ENCODE data around the gene ADGRA1.

ADGRA1 gene

DNA sequence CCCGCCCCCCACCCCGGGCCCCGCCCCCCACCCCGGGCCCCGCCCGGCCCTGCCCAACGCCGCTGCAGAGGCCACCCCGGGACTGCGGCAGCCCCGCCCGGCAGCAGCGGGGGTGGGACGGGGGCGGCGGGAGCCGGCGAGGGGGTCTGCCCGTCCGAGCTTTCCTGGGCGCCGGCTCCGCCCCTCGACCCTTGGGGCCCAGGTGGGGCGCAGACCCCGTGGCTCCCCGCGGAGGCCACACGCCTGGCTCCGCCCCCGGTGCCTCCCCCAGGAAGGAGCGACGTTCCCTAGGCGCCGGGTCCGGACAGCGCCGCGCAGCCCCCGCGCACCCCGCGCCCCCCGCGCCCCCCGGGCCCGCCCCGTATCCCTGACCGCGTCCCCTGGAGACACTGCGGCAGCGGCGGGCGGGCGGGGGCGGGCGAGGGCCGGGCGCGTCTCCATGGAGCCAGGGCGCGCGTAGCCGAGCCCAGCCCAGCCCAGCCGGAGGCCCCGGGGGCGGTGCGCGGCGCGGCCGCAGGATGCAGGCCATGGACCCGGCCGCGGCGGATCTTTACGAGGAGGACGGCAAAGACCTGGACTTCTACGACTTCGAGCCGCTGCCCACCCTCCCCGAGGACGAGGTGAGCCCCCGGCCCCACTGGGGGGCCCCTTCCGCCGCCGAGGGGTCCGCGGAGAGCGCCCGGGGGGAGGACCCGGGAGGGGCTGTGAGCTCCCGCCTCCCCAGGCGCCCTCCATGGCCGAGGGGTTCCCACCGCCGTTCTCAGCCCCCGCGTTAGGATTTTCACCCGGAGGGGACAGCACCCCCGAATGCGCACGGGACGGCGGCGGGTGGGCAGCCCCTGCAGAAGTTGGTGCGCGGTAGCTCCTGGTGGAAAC is 72.5 kb downstream of the ADGRA1 start, which contains the start of gene KNDC1:
KNDC1 (plus strand) TSS at position 270 of the 876 bp plus-strand sequence; CDS start at position 519, 249 bp downstream.
- H3K36me3 ChIP-seq (ENCODE audit: control insufficient read depth in 2 of 2, insufficient read depth in 1 of 2, low read length in 2 of 2), result peaks cover 0 to 13% of the 10 kb centered on the region in 2 experiments; a peak in 1 of 3 replicates
- ChIA-PET POLR2A (interaction anchor here (1.3 kb wide), 1 partner anchor 14 kb away, joined by 4 read pairs; no protein-coding TSS in a partner anchor), CTCF (interaction anchor here (0.8 to 1.6 kb wide), 2 partner anchors 16 kb away, joined by 4 to 5 read pairs; no protein-coding TSS in a partner anchor)
- H3K4me1 ChIP-seq (ENCODE audit: control insufficient read depth, insufficient read depth, low read length), result peaks cover 5% of the 10 kb centered on the region
- H3K27ac ChIP-seq (ENCODE audit: extremely low read depth, low read depth, low read length), result peak within 1 kb of the TSS; percentile 41; the same call in 1 of the 2 replicates
- H3K9me3 ChIP-seq (ENCODE audit: control insufficient read depth, insufficient read depth, low read depth, low read length), result no peaks in the 10 kb centered on the region
- peak within 1 kb of the TSS; percentile 50 for H3K4me3 ChIP-seq (ENCODE audit: low read depth, low read length)
- TF ChIP-seq KLF10 (tag by site-specific recombination; IDR thresholded peaks at IDR 0.05) (peak; percentile 18; the same call in 1 of the 2 replicates), INSM2 (tag by site-specific recombination; IDR thresholded peaks at IDR 0.05) (no peak), ZNF248 (tag by site-specific recombination; IDR thresholded peaks at IDR 0.05) (no peak), ZNF76 (tag by site-specific recombination; IDR thresholded peaks at IDR 0.05; ENCODE audit: borderline replicate concordance, low read depth) (no peak), ZNF645 (tag by site-specific recombination; IDR thresholded peaks at IDR 0.05) (no peak), ZNF138 (tag by site-specific recombination; IDR thresholded peaks at IDR 0.05; ENCODE audit: borderline replicate concordance) (no peak), ZNF501 (tag by site-specific recombination; IDR thresholded peaks at IDR 0.05) (no peak), ELK4 (IDR thresholded peaks at IDR 0.05; ENCODE audit: borderline replicate concordance, low read depth, low read length) (no peak), ZNF169 (tag by site-specific recombination; IDR thresholded peaks at IDR 0.05) (no peak), ZNF707 (tag by site-specific recombination; IDR thresholded peaks at IDR 0.05) (no peak), GFI1B (tag by site-specific recombination; IDR thresholded peaks at IDR 0.05) (no peak), ZSCAN23 (tag by site-specific recombination; IDR thresholded peaks at IDR 0.05) (no peak), ZNF26 (tag by site-specific recombination; IDR thresholded peaks at IDR 0.05) (no peak), ZNF449 (tag by site-specific recombination; IDR thresholded peaks at IDR 0.05) (peak; percentile 81)
- TF ChIP-seq, protein P1, sequence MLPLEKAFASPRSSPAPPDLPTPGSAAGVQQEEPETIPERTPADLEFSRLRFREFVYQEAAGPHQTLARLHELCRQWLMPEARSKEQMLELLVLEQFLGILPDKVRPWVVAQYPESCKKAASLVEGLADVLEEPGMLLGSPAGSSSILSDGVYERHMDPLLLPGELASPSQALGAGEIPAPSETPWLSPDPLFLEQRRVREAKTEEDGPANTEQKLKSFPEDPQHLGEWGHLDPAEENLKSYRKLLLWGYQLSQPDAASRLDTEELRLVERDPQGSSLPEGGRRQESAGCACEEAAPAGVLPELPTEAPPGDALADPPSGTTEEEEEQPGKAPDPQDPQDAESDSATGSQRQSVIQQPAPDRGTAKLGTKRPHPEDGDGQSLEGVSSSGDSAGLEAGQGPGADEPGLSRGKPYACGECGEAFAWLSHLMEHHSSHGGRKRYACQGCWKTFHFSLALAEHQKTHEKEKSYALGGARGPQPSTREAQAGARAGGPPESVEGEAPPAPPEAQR (tag by site-specific recombination; IDR thresholded peaks at IDR 0.05), result no peak
- TF ChIP-seq, protein P2, sequence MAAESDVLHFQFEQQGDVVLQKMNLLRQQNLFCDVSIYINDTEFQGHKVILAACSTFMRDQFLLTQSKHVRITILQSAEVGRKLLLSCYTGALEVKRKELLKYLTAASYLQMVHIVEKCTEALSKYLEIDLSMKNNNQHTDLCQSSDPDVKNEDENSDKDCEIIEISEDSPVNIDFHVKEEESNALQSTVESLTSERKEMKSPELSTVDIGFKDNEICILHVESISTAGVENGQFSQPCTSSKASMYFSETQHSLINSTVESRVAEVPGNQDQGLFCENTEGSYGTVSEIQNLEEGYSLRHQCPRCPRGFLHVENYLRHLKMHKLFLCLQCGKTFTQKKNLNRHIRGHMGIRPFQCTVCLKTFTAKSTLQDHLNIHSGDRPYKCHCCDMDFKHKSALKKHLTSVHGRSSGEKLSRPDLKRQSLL (tag by site-specific recombination; IDR thresholded peaks at IDR 0.05), result no peak
- TF ChIP-seq, protein P3, sequence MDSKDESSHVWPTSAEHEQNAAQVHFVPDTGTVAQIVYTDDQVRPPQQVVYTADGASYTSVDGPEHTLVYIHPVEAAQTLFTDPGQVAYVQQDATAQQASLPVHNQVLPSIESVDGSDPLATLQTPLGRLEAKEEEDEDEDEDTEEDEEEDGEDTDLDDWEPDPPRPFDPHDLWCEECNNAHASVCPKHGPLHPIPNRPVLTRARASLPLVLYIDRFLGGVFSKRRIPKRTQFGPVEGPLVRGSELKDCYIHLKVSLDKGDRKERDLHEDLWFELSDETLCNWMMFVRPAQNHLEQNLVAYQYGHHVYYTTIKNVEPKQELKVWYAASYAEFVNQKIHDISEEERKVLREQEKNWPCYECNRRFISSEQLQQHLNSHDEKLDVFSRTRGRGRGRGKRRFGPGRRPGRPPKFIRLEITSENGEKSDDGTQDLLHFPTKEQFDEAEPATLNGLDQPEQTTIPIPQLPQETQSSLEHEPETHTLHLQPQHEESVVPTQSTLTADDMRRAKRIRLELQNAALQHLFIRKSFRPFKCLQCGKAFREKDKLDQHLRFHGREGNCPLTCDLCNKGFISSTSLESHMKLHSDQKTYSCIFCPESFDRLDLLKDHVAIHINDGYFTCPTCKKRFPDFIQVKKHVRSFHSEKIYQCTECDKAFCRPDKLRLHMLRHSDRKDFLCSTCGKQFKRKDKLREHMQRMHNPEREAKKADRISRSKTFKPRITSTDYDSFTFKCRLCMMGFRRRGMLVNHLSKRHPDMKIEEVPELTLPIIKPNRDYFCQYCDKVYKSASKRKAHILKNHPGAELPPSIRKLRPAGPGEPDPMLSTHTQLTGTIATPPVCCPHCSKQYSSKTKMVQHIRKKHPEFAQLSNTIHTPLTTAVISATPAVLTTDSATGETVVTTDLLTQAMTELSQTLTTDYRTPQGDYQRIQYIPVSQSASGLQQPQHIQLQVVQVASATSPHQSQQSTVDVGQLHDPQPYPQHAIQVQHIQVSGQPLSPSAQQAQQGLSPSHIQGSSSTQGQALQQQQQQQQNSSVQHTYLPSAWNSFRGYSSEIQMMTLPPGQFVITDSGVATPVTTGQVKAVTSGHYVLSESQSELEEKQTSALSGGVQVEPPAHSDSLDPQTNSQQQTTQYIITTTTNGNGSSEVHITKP (tag by site-specific recombination; IDR thresholded peaks at IDR 0.05), result no peak
- TF ChIP-seq, protein P4, sequence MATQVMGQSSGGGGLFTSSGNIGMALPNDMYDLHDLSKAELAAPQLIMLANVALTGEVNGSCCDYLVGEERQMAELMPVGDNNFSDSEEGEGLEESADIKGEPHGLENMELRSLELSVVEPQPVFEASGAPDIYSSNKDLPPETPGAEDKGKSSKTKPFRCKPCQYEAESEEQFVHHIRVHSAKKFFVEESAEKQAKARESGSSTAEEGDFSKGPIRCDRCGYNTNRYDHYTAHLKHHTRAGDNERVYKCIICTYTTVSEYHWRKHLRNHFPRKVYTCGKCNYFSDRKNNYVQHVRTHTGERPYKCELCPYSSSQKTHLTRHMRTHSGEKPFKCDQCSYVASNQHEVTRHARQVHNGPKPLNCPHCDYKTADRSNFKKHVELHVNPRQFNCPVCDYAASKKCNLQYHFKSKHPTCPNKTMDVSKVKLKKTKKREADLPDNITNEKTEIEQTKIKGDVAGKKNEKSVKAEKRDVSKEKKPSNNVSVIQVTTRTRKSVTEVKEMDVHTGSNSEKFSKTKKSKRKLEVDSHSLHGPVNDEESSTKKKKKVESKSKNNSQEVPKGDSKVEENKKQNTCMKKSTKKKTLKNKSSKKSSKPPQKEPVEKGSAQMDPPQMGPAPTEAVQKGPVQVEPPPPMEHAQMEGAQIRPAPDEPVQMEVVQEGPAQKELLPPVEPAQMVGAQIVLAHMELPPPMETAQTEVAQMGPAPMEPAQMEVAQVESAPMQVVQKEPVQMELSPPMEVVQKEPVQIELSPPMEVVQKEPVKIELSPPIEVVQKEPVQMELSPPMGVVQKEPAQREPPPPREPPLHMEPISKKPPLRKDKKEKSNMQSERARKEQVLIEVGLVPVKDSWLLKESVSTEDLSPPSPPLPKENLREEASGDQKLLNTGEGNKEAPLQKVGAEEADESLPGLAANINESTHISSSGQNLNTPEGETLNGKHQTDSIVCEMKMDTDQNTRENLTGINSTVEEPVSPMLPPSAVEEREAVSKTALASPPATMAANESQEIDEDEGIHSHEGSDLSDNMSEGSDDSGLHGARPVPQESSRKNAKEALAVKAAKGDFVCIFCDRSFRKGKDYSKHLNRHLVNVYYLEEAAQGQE (tag by site-specific recombination; IDR thresholded peaks at IDR 0.05), result no peak
